B cell (primary cell): ENCODE measurements around the gene POFUT2.

Experiments used
- CTCF ChIP-seq: fragments of 200-600 bp; IDR thresholded peaks from one replicate; pipeline ENCODE4 v1.8.0; 2022; ENCODE audit warnings: antibody characterized with exemption, mild to moderate bottlenecking
- EZH2 ChIP-seq: IDR thresholded peaks from 2 replicates; pipeline ENCODE4 v1.6.1; 2012; ENCODE audit warnings: borderline replicate concordance, low read depth, mild to moderate bottlenecking, moderate library complexity, low read length; ENCODE audit not compliant: insufficient read depth, poor library complexity, severe bottlenecking

- no peak for TF ChIP-seq CTCF
- no peak for TF ChIP-seq EZH2
Measured at GRCh38 chr21:45283611-45284455, 3.9 kb downstream of the POFUT2 start.
